Peyer's patch (tissue), 4 donors: ENCODE data around the gene DNAJB6. TPM values are rescaled to one million over a fixed set of nuclear protein-coding genes. Genes with fewer than 3 reads are reported as not detected.

Experiments
- DNase-seq, 3 donors: peaks; one replicate each; pipeline ENCODE4 v3.0.0-alpha.2; 2017 to 2019
- H3K27ac ChIP-seq, 4 donors: fragments of 200-600 bp; sonication (generic); one replicate each; pipeline ENCODE4 v1.5.1; 2016 to 2019
- H3K27me3 ChIP-seq, 2 donors: fragments of 200-600 bp; sonication (generic); one replicate each; pipeline ENCODE4 v1.5.1; 2019
- H3K36me3 ChIP-seq, 3 donors: fragments of 200-600 bp; sonication (generic); one replicate each; pipeline ENCODE4 v1.5.1; 2016 to 2019
- H3K4me1 ChIP-seq, 4 donors: fragments of 200-600 bp; sonication (generic); one replicate each; pipeline ENCODE4 v1.5.1; 2016 to 2019
- H3K4me3 ChIP-seq, 4 donors: fragments of 200-600 bp; sonication (generic); 1 replicate in 3 of 4; 2 replicates in 1 of 4; pipeline ENCODE4 v1.5.1; 2016 to 2019; ENCODE audit warnings: mild to moderate bottlenecking in 1 of 4
- H3K9me3 ChIP-seq, 4 donors: fragments of 200-600 bp; sonication (generic); one replicate each; pipeline ENCODE4 v1.5.1; 2016 to 2019; ENCODE audit warnings: mild to moderate bottlenecking in 1 of 4
- POLR2A ChIP-seq, 2 donors: fragments of 450-650 bp; IDR thresholded peaks; one replicate each; pipeline ENCODE4 v1.5.1; 2017; ENCODE audit warnings: antibody characterized with exemption in 2 of 2, mild to moderate bottlenecking in 2 of 2, moderate library complexity in 2 of 2
- total RNA-seq, 4 donors: library from RNA; depleted of rRNA; stranded (reverse); fragments of >200 nt; gene quantifications; one replicate each; pipeline ENCODE4 v1.1.0, GENCODE V29; 2016
- TF ChIP-seq, protein P1 (sequence below), 6 experiments: fragments of 450-650 bp in 4 of 6; fragments of 200-600 bp in 2 of 6; sonication (generic) in 1 of 6; IDR thresholded peaks; one replicate each; pipeline ENCODE4 v1.5.1; 2017 to 2019; ENCODE audit warnings: antibody characterized with exemption in 6 of 6, mild to moderate bottlenecking in 3 of 6, moderate library complexity in 1 of 6

The DNAJB6 gene
- total RNA-seq, 4 donors from 2014 or later = 47.1 to 129 (median 61.3) TPM

DNA sequence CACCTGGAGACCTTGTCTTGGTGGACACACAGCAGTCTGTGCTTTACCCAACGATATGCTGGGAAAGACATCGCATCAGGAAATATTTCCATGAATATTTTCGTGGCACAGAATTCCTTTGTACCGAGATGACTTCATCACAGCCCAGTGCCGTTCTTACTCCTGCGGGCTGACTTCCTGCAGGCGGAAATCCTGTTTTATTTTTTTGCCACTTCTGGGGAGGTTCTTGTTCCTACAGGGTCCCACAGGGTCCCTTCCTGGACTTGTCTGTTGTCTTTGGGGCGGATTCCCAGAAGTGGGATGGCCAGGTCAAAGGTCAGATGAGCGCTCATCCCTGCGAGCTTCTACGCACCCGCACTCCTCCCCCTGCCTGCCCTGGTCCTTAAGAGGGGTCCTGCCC, 86.5 kb downstream of the DNAJB6 start:
- Histone ChIP-seq H3K4me1 (no peaks in the 10 kb centered on the region), H3K9me3 (no peaks in the 10 kb centered on the region), H3K27ac (no peak overlapping the region), H3K27me3 (no peaks in the 10 kb centered on the region), H3K36me3 (peaks cover 0 to 5% (median 0%) of the 10 kb centered on the region in 3 donors), H3K4me3 (no peak overlapping the region)
- no peak for DNase-seq
- TF ChIP-seq, protein P1, sequence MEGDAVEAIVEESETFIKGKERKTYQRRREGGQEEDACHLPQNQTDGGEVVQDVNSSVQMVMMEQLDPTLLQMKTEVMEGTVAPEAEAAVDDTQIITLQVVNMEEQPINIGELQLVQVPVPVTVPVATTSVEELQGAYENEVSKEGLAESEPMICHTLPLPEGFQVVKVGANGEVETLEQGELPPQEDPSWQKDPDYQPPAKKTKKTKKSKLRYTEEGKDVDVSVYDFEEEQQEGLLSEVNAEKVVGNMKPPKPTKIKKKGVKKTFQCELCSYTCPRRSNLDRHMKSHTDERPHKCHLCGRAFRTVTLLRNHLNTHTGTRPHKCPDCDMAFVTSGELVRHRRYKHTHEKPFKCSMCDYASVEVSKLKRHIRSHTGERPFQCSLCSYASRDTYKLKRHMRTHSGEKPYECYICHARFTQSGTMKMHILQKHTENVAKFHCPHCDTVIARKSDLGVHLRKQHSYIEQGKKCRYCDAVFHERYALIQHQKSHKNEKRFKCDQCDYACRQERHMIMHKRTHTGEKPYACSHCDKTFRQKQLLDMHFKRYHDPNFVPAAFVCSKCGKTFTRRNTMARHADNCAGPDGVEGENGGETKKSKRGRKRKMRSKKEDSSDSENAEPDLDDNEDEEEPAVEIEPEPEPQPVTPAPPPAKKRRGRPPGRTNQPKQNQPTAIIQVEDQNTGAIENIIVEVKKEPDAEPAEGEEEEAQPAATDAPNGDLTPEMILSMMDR (IDR thresholded peaks at IDR 0.05) = no peak
- no peak for TF ChIP-seq POLR2A (IDR thresholded peaks at IDR 0.05)

DNA sequence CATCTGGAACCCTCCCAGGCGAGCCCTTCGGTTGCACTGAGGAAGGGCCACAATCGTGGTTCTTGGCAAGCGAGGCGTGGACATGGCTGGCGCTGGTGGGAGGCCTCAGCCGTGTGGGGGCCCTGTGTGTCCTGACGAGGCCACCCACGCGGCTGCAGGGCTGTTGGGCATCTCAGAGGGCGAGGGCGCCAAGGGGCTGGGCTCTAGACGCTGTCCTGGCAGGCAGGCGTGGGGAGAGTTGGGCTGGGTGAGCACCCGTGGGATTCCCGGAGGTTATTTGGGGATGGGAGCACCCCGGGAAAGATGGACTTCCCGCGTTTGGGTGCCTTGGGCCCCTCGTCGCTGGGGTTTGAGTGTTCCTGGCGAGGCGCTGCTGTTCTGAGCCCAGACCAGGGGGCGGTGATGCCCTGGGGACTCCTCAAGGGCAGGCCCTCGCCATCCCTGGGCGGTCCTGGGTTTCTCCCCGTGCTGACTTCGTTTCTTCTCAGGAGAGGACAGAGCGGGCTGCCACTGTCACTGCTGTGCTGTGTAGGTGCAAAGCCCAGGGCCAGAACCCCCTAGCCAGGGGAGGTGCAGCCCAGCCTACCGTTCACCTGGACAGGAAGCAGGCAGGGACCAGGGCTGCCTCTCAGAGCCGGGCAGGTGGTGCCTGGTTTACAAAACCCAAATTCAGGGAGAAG, 87.2 kb downstream of the DNAJB6 start:
- no peak overlapping the region for H3K4me3 ChIP-seq
- no peaks in the 10 kb centered on the region for H3K4me1 ChIP-seq
- H3K36me3 ChIP-seq = no peaks in the 10 kb centered on the region
- no peaks in the 10 kb centered on the region for H3K9me3 ChIP-seq
- TF ChIP-seq, protein P1 (IDR thresholded peaks at IDR 0.05) = no peak
- no peak for TF ChIP-seq POLR2A (IDR thresholded peaks at IDR 0.05)
- H3K27ac ChIP-seq = no peak overlapping the region
- H3K27me3 ChIP-seq = no peaks in the 10 kb centered on the region
- DNase-seq = no peak

DNA sequence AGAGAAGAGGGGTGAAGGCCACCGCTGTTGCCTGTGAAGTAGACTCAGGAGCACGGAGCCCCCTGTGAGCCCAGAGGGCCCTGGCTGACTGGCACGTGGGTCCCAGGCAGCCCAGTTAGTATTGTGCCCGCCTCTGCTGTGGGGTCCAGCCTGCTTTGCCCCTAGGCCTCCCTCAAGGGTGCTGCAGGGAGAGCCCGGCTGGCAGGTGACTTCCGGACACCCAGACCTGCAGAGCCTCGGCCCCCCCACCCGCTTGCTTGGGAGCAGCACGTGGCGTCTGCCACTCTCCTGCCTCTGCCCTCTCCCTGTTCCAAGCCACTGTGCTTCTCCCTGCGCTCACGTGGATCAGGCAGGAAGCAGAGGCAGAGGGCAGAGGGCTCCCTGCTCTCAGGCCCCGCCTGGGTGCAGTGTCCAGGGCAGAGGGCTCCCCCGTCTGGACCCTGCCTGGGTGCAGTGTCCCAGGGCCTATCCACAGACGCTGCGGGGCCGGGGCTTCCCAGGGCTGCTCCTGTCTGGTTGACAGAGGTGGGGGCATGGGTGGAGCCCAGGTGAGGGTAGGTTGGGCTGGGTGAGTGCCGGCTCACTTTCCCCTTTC, 88.4 kb downstream of the DNAJB6 start:
- TF ChIP-seq POLR2A (IDR thresholded peaks at IDR 0.05) = no peak
- H3K4me3 ChIP-seq = no peak overlapping the region
- no peaks in the 10 kb centered on the region for H3K36me3 ChIP-seq
- H3K27me3 ChIP-seq = no peaks in the 10 kb centered on the region
- H3K27ac ChIP-seq = no peak overlapping the region
- DNase-seq = no peak
- no peaks in the 10 kb centered on the region for H3K9me3 ChIP-seq
- H3K4me1 ChIP-seq = no peaks in the 10 kb centered on the region

DNA sequence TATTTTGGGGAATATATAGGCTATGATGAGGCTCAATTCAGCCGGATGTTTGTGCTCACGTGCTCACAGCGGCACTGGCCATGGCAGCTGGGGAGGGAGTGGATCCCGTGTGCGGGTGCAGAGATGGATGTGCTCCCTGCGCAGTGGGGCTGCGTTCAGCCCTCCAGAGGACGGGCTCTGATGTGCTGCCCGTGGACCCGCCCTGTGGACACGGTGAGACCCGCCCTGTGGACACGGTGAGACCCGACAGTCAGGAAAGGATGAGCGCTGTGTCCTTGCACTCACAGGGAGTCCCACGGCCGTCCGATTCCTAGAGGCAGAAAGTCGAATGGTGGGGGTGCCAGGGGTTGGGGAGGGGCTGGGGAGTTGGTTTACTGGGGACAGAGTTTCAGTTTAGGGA, 89.0 kb downstream of the DNAJB6 start:
- H3K4me1 ChIP-seq = no peaks in the 10 kb centered on the region
- H3K9me3 ChIP-seq = no peaks in the 10 kb centered on the region
- H3K36me3 ChIP-seq = no peaks in the 10 kb centered on the region
- no peak overlapping the region for H3K4me3 ChIP-seq
- H3K27ac ChIP-seq = no peak overlapping the region
- TF ChIP-seq POLR2A (IDR thresholded peaks at IDR 0.05) = no peak
- TF ChIP-seq, protein P1 (IDR thresholded peaks at IDR 0.05) = no peak
- no peaks in the 10 kb centered on the region for H3K27me3 ChIP-seq
- no peak for DNase-seq

DNA sequence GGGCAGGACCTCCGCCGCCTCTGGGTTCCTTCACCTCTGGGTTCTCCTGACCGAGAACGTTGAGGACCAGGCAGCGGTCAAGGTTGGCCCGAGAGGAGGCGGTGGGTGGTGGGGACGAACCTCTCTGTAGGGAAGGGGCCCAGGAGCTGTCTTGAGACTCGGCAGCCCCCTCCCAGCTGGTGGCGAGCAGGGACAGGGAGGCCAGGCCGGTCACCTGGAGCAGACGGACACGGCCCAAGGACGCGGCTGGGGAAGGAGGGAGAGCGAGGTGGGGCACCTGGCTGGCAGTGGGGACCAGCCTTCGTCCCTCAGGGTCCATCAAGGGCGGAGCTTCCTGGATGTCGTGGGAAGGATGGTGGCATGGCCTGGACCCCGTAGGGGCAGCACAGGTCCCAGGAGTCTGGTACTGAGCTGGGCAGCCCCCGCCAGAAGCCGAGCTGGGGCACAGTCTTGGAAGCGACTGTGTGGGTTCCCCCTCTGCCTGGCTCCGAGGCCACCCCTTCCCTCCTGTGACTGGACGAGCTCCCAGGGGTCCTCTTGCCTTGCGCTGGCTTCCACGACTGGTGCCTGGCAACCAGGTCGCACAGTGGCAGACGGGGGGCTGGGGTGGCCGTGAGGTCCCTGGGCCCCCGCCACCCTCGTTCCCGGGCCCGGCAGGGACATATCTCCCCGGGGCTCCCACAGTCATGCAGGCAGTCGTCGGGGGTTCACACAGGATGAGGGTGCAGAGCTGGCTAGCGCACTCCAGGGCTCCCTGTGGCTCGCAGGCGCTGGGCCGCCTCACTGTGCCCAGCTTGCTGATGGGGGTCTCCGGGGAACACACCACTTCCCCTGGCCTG, 89.9 kb downstream of the DNAJB6 start:
- H3K36me3 ChIP-seq = no peaks in the 10 kb centered on the region
- no peaks in the 10 kb centered on the region for H3K9me3 ChIP-seq
- no peak overlapping the region for H3K27ac ChIP-seq
- no peak overlapping the region for H3K4me3 ChIP-seq
- no peak for DNase-seq
- no peaks in the 10 kb centered on the region for H3K4me1 ChIP-seq
- H3K27me3 ChIP-seq = no peaks in the 10 kb centered on the region
- TF ChIP-seq POLR2A (IDR thresholded peaks at IDR 0.05) = no peak
- TF ChIP-seq, protein P1 (IDR thresholded peaks at IDR 0.05) = no peak
